SJSA1 (cell line): ENCODE results near the gene ZNF66. TPM values are rescaled to one million over a fixed set of nuclear protein-coding genes. Genes with fewer than 3 reads are reported as not detected.
"Not testable (repeated sequence)": the region's sequence is repeated elsewhere in the genome, so short reads cannot be mapped to it uniquely, and the experiment has no call there.

ENCODE experiments used
- DNase-seq, 2 experiments: peaks; one replicate each; pipeline ENCODE4 v3.0.0-alpha.2; 2015 to 2020; ENCODE audit warnings: low spot score in 2 of 2, low read depth in 1 of 2
- H3K27ac ChIP-seq: fragments of 250-450 bp; sonication (Bioruptor Pico); 2 replicates; pipeline ENCODE4 v1.5.1; 2020; ENCODE audit warnings: mild to moderate bottlenecking, moderate library complexity
- H3K27me3 ChIP-seq: fragments of 250-450 bp; sonication (Bioruptor Pico); replicated peaks from 2 replicates; pipeline ENCODE4 v1.5.1; 2020; ENCODE audit warnings: mild to moderate bottlenecking, moderate library complexity
- H3K36me3 ChIP-seq: fragments of 250-450 bp; sonication (Bioruptor Pico); 2 replicates; pipeline ENCODE4 v1.5.1; 2020; ENCODE audit warnings: mild to moderate bottlenecking
- H3K4me1 ChIP-seq: fragments of 250-450 bp; sonication (Bioruptor Pico); replicated peaks from 2 replicates; pipeline ENCODE4 v1.6.1; 2021; ENCODE audit warnings: mild to moderate bottlenecking
- H3K4me3 ChIP-seq: fragments of 250-450 bp; sonication (Bioruptor Pico); 2 replicates; pipeline ENCODE4 v1.5.1; 2020; ENCODE audit warnings: mild to moderate bottlenecking
- H3K9me3 ChIP-seq: fragments of 250-450 bp; sonication (Bioruptor Pico); replicated peaks from 2 replicates; pipeline ENCODE4 v1.5.1; 2020; ENCODE audit warnings: mild to moderate bottlenecking
- total RNA-seq: library from RNA; depleted of rRNA; stranded (reverse); fragments of >200 nt; shearing (Covaris generic); gene quantifications from 2 replicates; pipeline ENCODE4 v1.2.3, GENCODE V29; 2014; rRNA removed

The ZNF66 gene
- 0.84 TPM in 1 of 2 replicates, not detected in the other for total RNA-seq

- H3K9me3 ChIP-seq: no peaks in the 10 kb centered on the region
- H3K36me3 ChIP-seq: no peaks in the 10 kb centered on the region
- no peak within 1 kb of the TSS for H3K27ac ChIP-seq
- DNase-seq: peak; percentile 51 to 74
- H3K4me1 ChIP-seq: no peaks in the 10 kb centered on the region
- no peaks in the 10 kb centered on the region for H3K27me3 ChIP-seq
- H3K4me3 ChIP-seq: peak within 1 kb of the TSS; percentile 40
These were observed at the start of gene ZNF66 for GRCh38 chr19:20776083-20777076. ZNF66 (plus strand) TSS chr19:20776304; CDS start chr19:20776448, 144 bp downstream.

GRCh38 chr19:20750169-20750568 is 25.9 kb upstream of the ZNF66 start:
- DNase-seq, H3K9me3 ChIP-seq, H3K4me1 ChIP-seq, H3K36me3 ChIP-seq, H3K27me3 ChIP-seq, H3K4me3 ChIP-seq, H3K27ac ChIP-seq: not testable (repeated sequence)

- H3K36me3 ChIP-seq, H3K9me3 ChIP-seq, H3K4me3 ChIP-seq, H3K4me1 ChIP-seq, H3K27me3 ChIP-seq, H3K27ac ChIP-seq, DNase-seq: not testable (repeated sequence)
These were observed 23.8 kb upstream of the ZNF66 start for GRCh38 chr19:20752291-20752690.

- DNase-seq, H3K4me3 ChIP-seq, H3K27me3 ChIP-seq, H3K27ac ChIP-seq, H3K36me3 ChIP-seq, H3K4me1 ChIP-seq, H3K9me3 ChIP-seq: not testable (repeated sequence)
These were observed 6.8 kb upstream of the ZNF66 start for GRCh38 chr19:20769225-20769736.

- DNase-seq: no peak
- H3K27ac ChIP-seq: no peak overlapping the region
- H3K9me3 ChIP-seq: no peaks in the 10 kb centered on the region
- H3K36me3 ChIP-seq: no peaks in the 10 kb centered on the region
- no peak overlapping the region for H3K4me3 ChIP-seq
- no peaks in the 10 kb centered on the region for H3K27me3 ChIP-seq
- no peaks in the 10 kb centered on the region for H3K4me1 ChIP-seq
These were observed 11.7 kb downstream of the ZNF66 start for GRCh38 chr19:20787786-20788185.

GRCh38 chr19:20791806-20792205 is 15.7 kb downstream of the ZNF66 start:
- no peaks in the 10 kb centered on the region for H3K27me3 ChIP-seq
- H3K27ac ChIP-seq: no peak overlapping the region
- no peaks in the 10 kb centered on the region for H3K4me1 ChIP-seq
- H3K36me3 ChIP-seq: no peaks in the 10 kb centered on the region
- H3K4me3 ChIP-seq: no peak overlapping the region
- no peak for DNase-seq
- no peaks in the 10 kb centered on the region; the same call in 1 of the 2 replicates for H3K9me3 ChIP-seq

GRCh38 chr19:20806311-20807262 is 30.5 kb downstream of the ZNF66 start:
- not testable (repeated sequence) for H3K9me3 ChIP-seq, H3K4me1 ChIP-seq, DNase-seq, H3K4me3 ChIP-seq, H3K27me3 ChIP-seq, H3K27ac ChIP-seq, H3K36me3 ChIP-seq

- DNase-seq: no peak
- no peak overlapping the region for H3K27ac ChIP-seq
- no peaks in the 10 kb centered on the region for H3K36me3 ChIP-seq
- no peaks in the 10 kb centered on the region for H3K27me3 ChIP-seq
- no peaks in the 10 kb centered on the region for H3K4me1 ChIP-seq
- H3K9me3 ChIP-seq: peaks cover 3% of the 10 kb centered on the region; the same call in 1 of the 2 replicates
- H3K4me3 ChIP-seq: no peak overlapping the region
These were observed 64.3 kb downstream of the ZNF66 start for GRCh38 chr19:20840371-20840770.

Other genes starting within 250 kb of the ZNF66 start
- gene ZNF737, start 210.5 kb upstream of the ZNF66 start, total RNA-seq: not detected in 2 replicates
- gene ZNF626, start 114.7 kb upstream of the ZNF66 start, total RNA-seq: not detected in 2 replicates
- gene ZNF85, start 146.9 kb downstream of the ZNF66 start, total RNA-seq: 11.8 and 17.4 TPM in 2 replicates
- 5.5 and 12.7 TPM in 2 replicates for gene ZNF430, start 244.4 kb downstream of the ZNF66 start, total RNA-seq